ENCODE measurements around the gene ATXN2. TPM values are rescaled to one million over a fixed set of nuclear protein-coding genes. Genes with fewer than 3 reads are reported as not detected.

The ATXN2 gene
- total RNA-seq, 4 donors from 2014 or later = 50.3 to 84.3 (median 64.3) TPM

DNA sequence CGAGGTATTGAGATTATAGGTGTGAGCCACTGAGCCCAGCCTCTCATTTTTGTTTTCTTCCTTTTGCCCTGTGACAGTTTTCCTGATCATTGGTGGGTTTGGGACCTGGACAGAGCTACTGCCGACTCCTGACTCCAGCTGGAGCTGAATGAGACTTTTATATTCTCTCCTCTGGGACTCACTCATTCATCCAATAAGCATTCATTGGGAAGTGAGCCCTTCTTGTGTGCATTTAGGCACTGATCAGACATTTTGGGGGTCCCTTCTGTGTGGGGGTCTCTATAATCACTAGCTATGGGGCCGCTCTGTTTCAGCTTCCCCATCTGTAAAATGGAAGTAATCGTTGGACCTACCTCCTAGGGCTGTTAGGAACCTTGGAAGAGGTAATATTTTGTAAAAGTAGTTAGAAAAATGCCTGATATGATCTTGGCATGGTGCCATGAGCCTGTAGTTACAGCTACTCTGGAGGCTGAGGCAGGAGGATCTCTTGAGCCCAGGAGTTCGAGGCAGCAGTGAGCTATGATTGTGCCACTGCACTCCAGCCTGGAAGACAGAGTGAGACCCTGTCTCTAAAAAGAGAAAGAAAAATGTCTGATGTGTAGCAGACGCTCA is 186.2 kb downstream of the ATXN2 start:
- H3K27ac ChIP-seq = peak overlapping the region in 3 of 4 donors; percentile 60 to 95 (median 90)
- no peak for TF ChIP-seq CTCF (IDR thresholded peaks at IDR 0.05)
- TF ChIP-seq POLR2A (IDR thresholded peaks at IDR 0.05) = no peak
- no peak for TF ChIP-seq EP300 (IDR thresholded peaks at IDR 0.05)
- DNase-seq (ENCODE audit: low spot score in 2 of 2) = no peak
- H3K27me3 ChIP-seq = no peaks in the 10 kb centered on the region
- WGBS, 2 donors = 47 to 48% methylated on average over 6 of the region's 6 CpGs
- H3K4me1 ChIP-seq = peaks cover 0 to 73% (median 61%) of the 10 kb centered on the region in 4 donors
- H3K9me3 ChIP-seq = no peaks in the 10 kb centered on the region
- peaks cover 0 to 12% (median 0%) of the 10 kb centered on the region in 3 donors for H3K36me3 ChIP-seq
- H3K4me3 ChIP-seq = no peak overlapping the region

DNA sequence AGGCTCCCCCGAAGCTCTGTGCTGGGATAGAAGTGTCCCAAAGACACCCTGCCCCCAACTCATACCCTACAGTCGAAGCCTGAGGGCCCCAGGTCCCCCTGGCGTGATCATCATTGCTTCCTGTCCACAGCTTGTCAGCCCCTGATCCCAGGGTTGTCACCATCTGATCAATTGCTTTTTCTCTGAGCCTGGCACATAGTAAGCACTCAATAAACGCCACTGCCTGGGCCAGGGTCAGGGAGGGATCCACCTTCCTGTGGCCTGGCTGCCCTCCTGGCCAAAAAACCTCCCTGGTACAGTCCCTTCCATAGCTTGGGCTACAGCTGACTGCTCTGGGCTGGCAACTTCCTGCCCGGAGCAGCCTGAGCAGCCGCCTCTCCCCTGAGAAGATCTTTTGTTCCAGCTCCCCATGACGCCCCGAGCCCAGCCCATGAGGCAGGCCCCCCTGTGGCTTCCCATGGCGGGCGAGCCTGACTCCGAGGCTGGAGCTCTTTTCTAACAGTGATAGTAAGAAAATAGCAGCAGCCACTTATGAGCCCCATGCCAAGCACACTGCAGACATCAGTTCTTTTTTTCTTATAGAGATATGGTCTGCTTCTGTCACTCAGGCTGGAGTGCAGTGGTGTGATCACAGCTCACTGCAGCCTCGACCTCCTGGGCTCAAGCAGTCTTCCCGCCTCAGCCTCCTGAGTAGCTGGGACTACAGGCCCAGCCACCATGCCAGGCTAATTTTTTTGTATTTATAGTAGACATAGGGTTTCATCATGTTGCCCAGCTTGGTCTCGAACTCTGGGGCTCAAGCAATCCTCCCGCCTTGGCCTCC is 186.9 kb downstream of the ATXN2 start:
- DNase-seq (ENCODE audit: low spot score in 2 of 2) = no peak
- no peak overlapping the region for H3K4me3 ChIP-seq
- TF ChIP-seq CTCF (IDR thresholded peaks at IDR 0.05) (no peak), EP300 (IDR thresholded peaks at IDR 0.05) (no peak), POLR2A (IDR thresholded peaks at IDR 0.05) (no peak)
- H3K27ac ChIP-seq = peak overlapping the region in 3 of 4 donors; percentile 60 to 95 (median 90)
- H3K9me3 ChIP-seq = no peaks in the 10 kb centered on the region
- peaks cover 0 to 81% (median 66%) of the 10 kb centered on the region in 4 donors for H3K4me1 ChIP-seq
- H3K36me3 ChIP-seq = peaks cover 0 to 9% (median 0%) of the 10 kb centered on the region in 3 donors
- H3K27me3 ChIP-seq = no peaks in the 10 kb centered on the region
- 40 to 47% methylated on average over 14 to 15 of the region's 15 CpGs for WGBS, 2 donors

DNA sequence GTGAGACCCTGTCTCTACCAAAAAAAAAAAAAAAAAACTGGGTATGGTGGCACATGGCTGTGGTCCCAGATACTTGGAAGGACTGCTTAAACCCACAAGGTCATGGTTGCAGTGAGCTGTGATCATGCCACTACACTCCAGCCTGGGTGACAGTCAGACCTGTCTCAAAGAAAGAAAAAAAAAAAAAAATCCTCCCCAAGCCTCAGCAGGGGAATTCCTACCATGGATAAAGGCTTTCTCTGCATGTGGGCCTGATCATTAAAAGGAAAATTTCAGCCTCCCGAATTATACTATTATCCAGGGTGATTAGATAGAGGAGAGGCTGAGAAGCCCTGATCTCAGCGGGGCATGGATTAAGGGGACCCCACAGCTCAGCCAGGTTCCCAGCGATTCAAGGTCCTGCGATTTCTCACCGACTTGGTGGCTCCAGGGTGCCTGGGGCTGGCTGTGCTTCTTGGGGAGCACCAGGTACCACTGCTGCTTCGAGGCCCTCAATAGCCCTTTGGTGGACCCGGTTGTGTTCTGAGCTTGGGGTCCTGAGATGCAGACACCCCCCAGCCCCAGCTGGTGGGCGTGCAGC is 187.8 kb downstream of the ATXN2 start:
- TF ChIP-seq CTCF (IDR thresholded peaks at IDR 0.05) (no peak), EP300 (IDR thresholded peaks at IDR 0.05) (no peak), POLR2A (IDR thresholded peaks at IDR 0.05) (no peak)
- H3K9me3 ChIP-seq = no peaks in the 10 kb centered on the region
- H3K27me3 ChIP-seq = no peaks in the 10 kb centered on the region
- H3K27ac ChIP-seq = peak overlapping the region in 3 of 4 donors; percentile 60 to 95 (median 90)
- WGBS, 2 donors = 80 to 81% methylated on average over 7 to 8 of the region's 8 CpGs
- no peak for DNase-seq (ENCODE audit: low spot score in 2 of 2)
- peaks cover 0 to 88% (median 71%) of the 10 kb centered on the region in 4 donors for H3K4me1 ChIP-seq
- no peak overlapping the region for H3K4me3 ChIP-seq
- peaks cover 0 to under 1% (median 0%) of the 10 kb centered on the region in 3 donors for H3K36me3 ChIP-seq

DNA sequence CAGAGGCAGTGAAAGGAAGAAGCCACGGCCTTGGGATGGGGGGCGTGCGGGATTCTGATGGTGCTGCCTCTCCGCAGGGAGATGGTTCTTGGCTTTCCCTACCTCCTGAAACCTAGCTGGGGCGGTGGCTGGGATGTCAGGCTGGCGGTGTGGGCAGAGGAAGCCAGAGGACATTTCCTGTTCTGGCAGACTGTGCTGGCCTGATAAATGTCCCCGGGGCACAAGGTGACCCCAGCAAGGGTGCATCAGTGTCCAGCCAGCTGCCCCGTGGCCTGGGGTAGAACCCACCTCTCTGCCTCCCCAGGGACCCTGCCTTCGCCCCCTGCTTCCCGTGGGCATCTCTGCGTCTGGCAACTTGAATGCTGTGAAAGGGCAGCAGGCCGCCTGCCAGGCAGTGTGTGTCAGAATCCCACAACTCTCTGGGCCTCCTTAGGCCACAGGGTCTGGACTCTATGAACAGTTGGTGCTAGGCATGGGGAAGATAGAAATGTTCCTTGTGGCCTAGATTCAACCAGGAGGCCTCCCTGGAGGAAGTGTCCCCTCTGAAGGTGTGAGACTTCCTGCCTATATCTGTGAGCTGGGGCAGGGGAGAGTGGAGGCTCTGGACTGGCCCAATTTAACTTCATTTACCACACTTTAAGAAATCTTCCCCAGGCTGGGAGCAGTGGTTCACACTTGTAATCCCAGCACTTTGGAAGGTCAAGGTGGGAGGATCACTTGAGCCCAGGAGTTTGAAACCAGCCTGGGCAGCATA is 188.5 kb downstream of the ATXN2 start:
- WGBS, 2 donors = 35 to 48% methylated on average over 5 to 10 of the region's 12 CpGs
- H3K9me3 ChIP-seq = no peaks in the 10 kb centered on the region
- H3K27me3 ChIP-seq = no peaks in the 10 kb centered on the region
- no peaks in the 10 kb centered on the region for H3K36me3 ChIP-seq
- peaks cover 0 to 88% (median 71%) of the 10 kb centered on the region in 4 donors for H3K4me1 ChIP-seq
- no peak for DNase-seq (ENCODE audit: low spot score in 2 of 2)
- peak overlapping the region in 1 of 4 donors; percentile 98 for H3K4me3 ChIP-seq
- H3K27ac ChIP-seq = peak overlapping the region; percentile 59 to 95 (median 85)
- no peak for TF ChIP-seq CTCF (IDR thresholded peaks at IDR 0.05)
- no peak for TF ChIP-seq EP300 (IDR thresholded peaks at IDR 0.05)
- no peak for TF ChIP-seq POLR2A (IDR thresholded peaks at IDR 0.05)
